Body of pancreas (tissue), 4 donors: Measurements from ENCODE around the gene BLTP2.
"Not testable (repeated sequence)": the region's sequence is repeated elsewhere in the genome, so short reads cannot be mapped to it uniquely, and the experiment has no call there.

Experiments used
- CTCF ChIP-seq, 7 experiments: fragments of 450-650 bp in 4 of 7; fragments of 200-600 bp in 3 of 7; sonication (generic) in 3 of 7; IDR thresholded peaks; one replicate each; pipeline ENCODE4 v1.5.1; 2016 to 2019; ENCODE audit warnings: antibody characterized with exemption in 7 of 7
- POLR2A ChIP-seq, 3 donors: fragments of 450-650 bp; IDR thresholded peaks; one replicate each; pipeline ENCODE4 v1.6.1; 2016; ENCODE audit warnings: antibody characterized with exemption in 3 of 3, mild to moderate bottlenecking in 2 of 3

- TF ChIP-seq POLR2A, CTCF (IDR thresholded peaks at IDR 0.05): not testable (repeated sequence)
Measured at GRCh38 chr17:28659497-28659881, 14.5 kb upstream of the BLTP2 start.
